ENCODE data around the gene AIFM3. TPM values are rescaled to one million over a fixed set of nuclear protein-coding genes. Genes with fewer than 3 reads are reported as not detected.

Gene AIFM3
- total RNA-seq, 1 donor = 0.45 TPM

DNA sequence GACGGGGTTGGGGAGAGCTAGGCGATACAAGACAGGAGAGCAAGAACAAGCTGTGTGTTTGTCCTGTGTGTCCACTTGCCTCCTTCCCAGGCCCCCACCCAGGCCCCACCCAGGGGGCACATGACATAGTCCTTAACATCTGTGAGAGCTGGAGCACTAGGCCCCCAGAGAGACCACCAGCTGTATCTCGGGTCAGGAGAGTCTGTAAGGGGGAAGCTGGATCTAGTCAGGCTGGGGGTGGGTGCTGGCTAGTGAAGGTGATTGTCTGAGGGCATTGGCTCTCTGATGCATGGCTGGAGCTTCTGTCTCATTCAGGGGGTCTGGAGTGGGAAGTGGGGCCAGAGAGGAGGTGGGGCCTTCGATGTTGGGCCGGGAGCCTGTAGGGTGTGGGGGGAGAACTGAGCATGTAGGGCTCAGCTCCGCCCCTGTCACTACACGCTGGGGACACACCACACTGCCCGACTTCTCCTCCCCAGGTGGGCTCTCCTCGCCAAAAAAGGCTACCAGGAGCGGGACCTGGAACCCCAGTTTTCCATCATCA lies 48.5 kb downstream of the AIFM3 start:
- peak overlapping the region; percentile 67 for H3K4me3 ChIP-seq (ENCODE audit: low read depth, low read length)
- no peak for DNase-seq (ENCODE audit: low read depth)
- TF ChIP-seq, protein P1, sequence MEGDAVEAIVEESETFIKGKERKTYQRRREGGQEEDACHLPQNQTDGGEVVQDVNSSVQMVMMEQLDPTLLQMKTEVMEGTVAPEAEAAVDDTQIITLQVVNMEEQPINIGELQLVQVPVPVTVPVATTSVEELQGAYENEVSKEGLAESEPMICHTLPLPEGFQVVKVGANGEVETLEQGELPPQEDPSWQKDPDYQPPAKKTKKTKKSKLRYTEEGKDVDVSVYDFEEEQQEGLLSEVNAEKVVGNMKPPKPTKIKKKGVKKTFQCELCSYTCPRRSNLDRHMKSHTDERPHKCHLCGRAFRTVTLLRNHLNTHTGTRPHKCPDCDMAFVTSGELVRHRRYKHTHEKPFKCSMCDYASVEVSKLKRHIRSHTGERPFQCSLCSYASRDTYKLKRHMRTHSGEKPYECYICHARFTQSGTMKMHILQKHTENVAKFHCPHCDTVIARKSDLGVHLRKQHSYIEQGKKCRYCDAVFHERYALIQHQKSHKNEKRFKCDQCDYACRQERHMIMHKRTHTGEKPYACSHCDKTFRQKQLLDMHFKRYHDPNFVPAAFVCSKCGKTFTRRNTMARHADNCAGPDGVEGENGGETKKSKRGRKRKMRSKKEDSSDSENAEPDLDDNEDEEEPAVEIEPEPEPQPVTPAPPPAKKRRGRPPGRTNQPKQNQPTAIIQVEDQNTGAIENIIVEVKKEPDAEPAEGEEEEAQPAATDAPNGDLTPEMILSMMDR (IDR thresholded peaks at IDR 0.05; ENCODE audit: insufficient read depth, low read length) = no peak

DNA sequence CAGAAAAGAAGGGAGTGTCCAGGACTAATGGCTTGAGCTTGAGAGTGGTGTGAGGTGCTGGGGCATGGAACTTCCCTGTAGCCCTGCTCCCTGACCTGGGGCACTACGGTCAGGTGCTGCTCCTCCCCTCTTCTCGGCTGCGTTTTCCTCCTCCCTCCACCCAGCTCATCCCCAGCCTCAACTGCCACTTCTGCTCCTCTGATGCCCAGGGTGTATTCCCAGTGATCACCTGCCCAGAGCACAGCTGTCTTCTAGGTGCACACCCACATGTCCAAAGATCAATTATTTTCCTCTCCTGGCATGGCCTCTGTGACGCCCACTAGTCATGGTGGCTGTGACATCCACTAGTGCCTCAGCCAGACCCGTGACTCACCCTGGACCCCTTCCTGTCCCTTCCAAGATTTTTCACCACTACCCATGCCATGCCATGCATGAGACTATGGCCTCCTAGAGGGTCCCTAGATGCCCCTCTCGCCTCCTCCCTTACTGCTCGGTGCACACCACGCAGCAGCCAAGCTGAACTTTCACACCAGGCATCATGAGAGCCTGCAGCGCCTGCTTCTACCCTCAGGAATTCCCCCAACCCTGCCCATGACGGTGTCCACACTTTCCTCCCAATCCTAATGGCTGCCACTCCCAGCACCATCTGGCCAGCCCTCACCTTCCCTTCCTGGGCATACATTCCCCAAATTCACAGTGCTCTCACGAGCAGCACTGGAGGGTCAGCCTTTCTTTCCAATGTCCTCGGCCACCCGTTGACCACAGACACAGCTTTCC lies 49.8 kb downstream of the AIFM3 start:
- no peak for DNase-seq (ENCODE audit: low read depth)
- no peak overlapping the region for H3K4me3 ChIP-seq (ENCODE audit: low read depth, low read length)
- TF ChIP-seq, protein P1 (IDR thresholded peaks at IDR 0.05; ENCODE audit: insufficient read depth, low read length) = no peak

DNA sequence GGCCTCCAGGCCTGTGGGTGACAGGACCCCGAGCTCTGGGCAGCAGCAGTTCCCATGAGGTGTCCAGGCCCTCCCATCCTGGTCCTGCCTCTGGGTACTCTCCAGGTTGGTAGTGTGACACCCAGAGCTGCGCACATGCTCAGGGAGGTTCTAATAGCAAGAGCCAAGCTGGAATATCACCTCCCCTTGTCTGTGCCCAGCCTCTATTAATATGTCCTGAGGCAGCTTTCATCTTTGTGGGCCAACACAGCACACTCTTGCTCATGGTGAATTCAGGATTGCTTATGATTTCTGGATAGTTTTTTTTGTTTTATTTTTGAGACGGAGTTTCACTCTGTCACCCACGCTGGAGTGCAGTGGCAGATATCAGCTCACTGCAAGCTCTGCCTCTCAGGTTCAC lies 51.3 kb downstream of the AIFM3 start:
- H3K4me3 ChIP-seq (ENCODE audit: low read depth, low read length) = no peak overlapping the region
- TF ChIP-seq, protein P1 (IDR thresholded peaks at IDR 0.05; ENCODE audit: insufficient read depth, low read length) = no peak
- no peak for DNase-seq (ENCODE audit: low read depth)

DNA sequence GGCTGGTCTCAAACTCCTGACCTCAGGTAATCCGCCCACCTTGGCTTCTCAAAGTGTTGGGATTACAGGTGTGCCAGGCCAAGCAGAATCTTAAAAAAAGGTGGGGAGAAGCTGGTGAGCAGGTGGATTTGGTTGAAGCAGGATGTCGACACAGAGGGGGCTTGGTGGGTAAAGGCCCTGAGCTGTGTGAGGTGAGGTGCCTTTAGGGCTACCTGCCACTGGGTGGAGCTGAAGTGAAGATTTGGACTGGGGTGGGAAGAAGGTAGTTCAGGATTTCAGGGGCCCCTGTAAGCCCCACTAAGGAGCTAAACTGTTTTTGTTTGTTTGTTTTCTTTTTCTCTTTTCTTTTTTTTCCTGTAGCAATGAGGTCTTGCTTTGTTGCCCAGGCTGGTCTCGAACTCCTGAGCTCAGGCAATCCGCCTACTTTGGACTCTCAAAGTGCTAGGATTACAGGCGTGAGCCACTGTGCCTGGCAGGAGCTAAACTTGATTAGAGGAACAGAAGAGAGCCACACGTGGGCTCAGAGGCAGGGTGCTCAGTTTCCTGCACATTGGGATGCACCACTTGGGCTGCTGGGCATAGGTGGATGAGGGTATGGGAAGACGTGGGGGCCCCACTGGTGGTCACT lies 53.9 kb downstream of the AIFM3 start:
- DNase-seq (ENCODE audit: low read depth) = no peak

DNA sequence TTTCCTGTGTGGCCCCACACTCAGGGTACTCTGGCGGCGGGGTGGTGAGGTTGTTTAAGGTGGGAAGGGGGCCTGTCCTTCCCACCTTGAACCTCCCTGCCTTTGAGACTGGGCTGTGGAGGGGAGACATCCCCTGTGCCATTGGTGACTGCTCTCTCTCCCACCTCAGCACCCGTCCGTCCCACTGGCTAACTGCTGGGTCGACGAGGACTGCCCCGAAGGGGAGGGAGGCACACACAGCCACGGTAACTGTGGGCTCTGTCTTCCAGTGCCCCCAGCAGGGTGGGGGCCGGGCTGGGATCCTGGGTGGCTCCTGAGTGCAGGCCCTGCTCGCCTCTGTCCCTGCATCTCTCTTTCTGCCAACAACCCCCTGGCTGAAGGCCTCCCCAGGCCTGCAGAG lies 55.5 kb downstream of the AIFM3 start:
- TF ChIP-seq, protein P1 (IDR thresholded peaks at IDR 0.05; ENCODE audit: insufficient read depth, low read length) = no peak
- DNase-seq (ENCODE audit: low read depth) = no peak
- no peak overlapping the region for H3K4me3 ChIP-seq (ENCODE audit: low read depth, low read length)

More for the DNA sequence above, 53.9 kb downstream of the AIFM3 start:
- H3K4me3 ChIP-seq (ENCODE audit: low read depth, low read length) = no peak overlapping the region
- TF ChIP-seq, protein P1 (IDR thresholded peaks at IDR 0.05; ENCODE audit: insufficient read depth, low read length) = peak; percentile 28

DNA sequence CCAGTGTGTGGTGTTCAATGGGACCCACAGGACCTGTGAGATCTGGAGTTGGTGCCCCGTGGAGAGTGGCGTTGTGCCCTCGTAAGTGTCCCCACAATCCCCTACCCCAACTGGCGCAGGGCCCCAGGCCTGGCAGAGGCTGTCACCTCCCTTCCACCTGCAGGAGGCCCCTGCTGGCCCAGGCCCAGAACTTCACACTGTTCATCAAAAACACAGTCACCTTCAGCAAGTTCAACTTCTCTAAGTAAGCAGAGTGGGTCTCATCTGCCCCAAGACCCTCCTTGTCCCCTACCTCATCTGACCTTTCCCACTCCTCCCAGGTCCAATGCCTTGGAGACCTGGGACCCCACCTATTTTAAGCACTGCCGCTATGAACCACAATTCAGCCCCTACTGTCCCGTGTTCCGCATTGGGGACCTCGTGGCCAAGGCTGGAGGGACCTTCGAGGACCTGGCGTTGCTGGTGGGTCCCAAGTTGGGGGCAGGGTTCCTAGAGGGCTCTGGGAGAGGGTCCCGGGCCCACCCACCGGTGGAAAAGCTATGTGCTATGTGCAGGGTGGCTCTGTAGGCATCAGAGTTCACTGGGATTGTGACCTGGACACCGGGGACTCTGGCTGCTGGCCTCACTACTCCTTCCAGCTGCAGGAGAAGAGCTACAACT lies 56.0 kb downstream of the AIFM3 start:
- TF ChIP-seq, protein P1 (IDR thresholded peaks at IDR 0.05; ENCODE audit: insufficient read depth, low read length) = no peak
- H3K4me3 ChIP-seq (ENCODE audit: low read depth, low read length) = no peak overlapping the region
- no peak for DNase-seq (ENCODE audit: low read depth)
